NCI-H510A (cell line): ENCODE measurements around the gene UTS2B.
"Not testable (repeated sequence)": the region's sequence is repeated elsewhere in the genome, so short reads cannot be mapped to it uniquely, and the experiment has no call there.

Source experiments
- DNase-seq: peaks from one replicate; lab custom pipeline; 2025; lab: John Stamatoyannopoulos, UW

UTS2B gene

DNA sequence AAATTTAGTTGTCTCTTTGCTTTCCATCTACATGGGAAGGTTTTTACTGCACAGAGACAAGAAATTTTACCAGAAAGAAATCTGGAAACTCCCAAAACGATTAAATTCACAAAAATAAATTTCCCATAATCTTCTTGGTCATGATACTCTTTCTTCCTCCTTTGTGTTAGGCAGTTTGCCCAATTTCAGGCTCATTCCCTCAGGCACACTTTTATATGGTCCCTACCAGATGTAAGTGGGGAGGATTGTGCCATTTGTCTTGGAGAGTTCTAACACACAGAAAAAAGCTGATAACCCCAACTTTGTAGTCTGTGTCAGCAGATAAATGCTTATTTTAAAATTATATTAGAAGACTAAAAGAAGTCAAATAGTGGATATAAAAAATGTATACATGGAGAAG, 50.2 kb downstream of the UTS2B start:
- DNase-seq: no peak

DNA sequence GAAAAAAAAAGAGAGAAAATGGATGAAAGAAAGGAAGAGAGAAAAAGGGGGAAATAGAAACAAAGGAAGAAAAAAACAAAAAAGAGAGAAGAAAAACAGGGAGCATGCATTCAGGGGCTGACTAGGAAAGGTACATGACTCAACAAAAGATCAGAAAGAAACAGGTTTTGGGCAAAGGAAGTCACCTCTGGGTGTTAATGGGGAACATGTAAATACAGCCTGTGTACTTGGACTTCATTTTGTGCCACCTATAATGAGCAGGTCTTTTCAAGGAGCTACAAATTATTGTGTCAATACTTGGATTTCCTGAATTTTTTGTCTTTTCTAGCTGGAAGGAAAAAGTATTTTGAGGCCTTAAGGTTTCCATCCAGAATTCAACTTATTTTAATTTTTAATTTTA, 54.6 kb downstream of the UTS2B start:
- no peak for DNase-seq

DNA sequence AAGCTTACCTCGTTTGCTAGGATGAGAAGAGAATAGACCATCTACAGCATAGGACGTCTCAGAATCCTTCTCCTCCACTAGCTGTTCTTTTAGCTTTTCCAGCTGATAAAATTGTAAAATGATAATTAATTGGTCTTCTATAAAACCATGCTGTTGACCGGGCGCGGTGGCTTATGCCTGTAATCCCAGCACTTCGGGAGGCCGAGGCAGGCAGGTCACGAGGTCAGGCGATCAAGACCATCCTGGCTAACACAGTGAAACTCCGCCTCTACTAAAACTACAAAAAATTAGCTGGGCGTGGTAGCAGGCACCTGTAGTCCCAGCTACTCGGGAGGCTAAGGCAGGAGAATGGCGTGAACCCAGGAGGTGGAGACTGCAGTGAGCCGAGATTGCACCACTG, 55.1 kb downstream of the UTS2B start:
- not testable (repeated sequence) for DNase-seq

DNA sequence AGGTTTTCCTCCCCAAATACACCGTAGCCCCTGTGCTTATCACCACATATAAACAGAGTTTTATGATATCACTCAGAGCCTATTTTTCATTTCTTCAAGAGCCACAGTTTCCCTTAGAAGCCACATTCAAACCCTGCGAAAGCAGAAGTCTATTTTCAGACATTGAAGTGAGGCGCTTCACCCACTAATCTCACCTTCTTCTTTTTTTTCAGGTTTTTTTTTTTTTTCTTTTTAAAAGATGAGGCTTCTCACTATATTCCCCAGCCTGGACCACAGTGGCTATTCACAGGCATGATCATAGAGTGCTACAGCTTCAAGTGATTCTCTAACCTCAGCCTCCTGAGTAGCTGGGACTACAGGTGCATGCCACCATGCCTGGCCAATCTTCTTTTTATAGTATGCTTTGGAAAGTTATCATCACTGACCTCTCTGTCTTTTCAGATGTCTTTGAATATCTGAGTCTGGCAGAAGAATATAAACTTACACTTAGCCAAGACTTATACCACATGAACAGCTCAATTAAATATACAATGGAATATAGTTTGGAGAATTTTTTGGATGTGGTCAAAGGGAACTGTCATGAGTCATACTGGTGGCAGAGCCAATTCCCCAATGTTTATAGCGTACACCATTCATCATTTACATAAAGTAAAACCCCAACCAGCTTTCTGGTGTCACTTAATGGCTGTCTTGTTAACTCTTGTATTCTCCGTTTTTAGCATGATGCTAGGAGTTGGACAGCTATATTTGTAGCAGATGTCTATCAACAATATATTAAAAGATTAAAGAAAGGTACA, 60.8 kb downstream of the UTS2B start:
- DNase-seq: no peak

DNA sequence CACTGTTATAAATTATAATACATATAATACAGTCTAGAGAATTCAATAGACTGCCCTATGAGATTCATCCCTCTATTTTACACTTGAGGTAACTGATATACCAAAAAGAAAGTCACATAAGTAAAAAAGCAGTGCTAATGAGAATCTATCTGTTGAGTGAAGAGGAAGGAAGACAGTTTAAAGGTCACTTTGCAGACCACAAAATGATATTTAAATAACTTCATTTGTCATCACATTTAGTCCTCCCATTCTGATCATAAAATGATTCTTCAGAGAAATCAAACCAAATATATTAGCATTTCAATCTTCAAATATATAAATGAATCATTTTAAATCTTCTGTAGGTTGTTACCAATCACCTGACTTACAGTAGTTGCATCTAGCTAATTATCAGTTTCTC, 61.6 kb downstream of the UTS2B start:
- DNase-seq: no peak

DNA sequence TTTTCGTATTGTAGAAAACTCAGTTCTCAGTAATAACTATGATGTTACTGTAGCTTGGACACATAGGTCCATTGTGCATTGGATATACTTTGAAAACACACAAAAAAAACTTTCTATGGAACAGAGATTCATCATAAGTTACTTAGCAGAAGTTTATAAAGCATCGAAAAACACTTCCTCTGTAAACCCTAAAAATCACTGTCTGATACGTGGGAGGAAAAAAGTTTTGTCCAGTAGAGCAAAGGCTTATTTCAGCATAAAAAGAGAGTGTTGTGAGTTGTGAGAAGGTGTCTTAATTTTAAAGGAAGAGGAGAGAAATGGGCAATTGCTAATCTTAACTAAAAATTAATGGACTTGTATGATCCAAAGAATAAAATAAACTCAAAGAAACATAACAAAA, 66.5 kb downstream of the UTS2B start:
- no peak for DNase-seq

DNA sequence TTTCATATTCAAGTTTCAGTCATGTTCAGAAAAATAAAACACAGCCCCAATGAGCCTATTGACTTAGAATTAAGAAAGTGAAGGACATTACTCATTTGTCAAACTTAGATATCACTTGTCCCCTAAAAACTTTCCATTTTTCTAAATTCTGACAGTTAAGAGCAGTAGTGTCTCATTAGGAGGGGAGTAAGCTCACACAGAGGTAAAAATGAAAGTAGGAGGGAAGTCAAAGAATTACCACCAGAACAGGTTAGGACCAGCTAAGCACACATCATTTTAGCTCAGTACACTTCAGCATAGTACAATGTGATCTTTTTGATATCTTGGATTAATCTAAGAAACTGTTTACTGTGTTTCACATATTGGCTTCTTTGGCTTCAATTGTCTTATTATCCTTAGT, 67.0 kb downstream of the UTS2B start:
- no peak for DNase-seq

DNA sequence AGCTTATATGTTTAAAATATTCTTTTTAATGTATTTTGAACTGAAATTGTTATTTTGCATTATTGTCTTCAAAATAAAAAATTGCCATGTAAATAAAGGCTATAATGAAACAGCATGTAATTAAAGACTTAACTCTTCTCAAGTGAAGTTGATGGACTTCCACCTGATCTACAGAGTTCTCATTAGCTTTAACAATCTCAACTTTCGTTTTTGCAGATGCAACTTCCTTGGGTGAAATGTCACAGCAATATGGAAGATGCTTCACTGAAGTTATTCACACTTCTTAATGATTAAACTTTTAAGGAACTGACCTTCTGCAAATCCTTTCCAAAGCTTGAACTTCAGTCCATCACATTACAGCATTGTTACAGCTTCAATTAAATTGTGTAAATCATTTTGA, 67.7 kb downstream of the UTS2B start:
- no peak for DNase-seq

DNA sequence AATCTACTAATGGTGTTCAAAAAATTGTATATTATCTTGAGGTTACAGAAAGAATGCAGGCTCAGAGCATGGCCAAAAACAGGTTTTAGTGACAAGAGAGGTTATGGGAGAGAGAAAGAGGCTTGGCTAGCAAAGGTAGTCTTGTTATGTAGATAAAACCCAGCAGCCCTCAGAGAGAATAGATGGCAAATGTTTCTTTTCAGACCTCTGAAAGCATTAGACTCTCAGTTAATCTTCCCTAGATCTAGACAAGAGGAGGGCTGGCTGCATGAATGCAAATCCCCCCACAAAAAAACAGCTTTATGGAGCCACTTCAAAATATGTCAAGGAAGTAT, 69.1 kb downstream of the UTS2B start:
- no peak for DNase-seq

DNA sequence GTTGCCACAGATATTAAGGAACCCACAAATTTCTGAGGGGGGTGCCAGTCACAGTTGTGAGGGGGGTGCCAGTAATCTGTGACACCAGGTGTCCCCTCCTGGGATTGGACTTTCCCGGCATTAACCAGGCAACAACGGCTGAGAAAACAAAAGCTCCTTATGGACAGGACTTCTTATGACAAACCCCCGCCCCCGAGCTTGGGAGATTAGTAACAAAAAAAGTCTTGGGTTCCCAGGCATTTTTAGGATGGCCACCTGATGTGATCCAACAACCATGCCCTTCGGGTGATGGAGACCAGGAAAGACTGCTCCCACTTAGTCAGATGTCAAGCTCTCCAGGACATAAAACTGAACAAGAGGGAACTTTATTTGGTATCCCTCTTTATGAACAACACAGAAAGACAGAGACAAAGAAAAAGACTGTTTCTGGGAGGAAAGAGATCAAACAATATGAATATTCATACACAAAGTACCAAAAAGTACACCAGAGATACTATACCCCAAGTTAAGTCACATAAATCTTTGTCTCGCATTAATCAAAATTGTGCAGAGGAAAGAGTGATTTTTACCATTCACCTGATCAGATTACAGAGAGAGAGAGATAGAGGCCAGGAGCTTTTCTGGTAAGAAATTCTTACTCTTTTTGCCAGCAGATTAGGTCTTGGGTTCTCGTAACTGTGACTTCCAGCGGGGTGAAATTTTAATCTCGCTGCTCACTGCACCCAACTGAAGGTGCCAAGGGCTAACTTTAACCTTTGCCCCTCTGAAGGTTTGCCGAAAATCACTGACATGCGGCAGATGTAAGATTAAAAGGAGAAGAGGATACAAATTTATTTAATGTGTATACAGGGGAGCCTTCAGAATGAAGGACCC, 69.7 kb downstream of the UTS2B start:
- no peak for DNase-seq

DNA sequence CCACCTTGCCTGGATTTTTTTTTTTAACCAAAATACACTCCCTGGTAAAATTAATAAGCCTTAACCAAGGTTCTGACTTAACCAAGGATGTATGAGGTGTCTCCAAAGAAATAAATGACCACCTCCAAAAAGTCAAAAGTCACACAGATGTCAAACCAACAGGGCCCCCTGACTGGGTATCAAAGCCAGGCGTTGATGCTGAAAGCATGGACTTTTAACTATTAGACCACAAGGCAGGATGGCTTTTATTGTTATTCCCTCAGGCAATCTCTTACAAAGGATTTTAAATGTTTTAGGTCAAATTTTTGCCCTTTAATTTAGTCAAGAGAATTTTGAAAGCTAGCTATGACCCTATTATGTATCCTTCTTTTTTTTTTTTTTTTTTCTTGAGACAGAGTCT, 70.8 kb downstream of the UTS2B start:
- no peak for DNase-seq

DNA sequence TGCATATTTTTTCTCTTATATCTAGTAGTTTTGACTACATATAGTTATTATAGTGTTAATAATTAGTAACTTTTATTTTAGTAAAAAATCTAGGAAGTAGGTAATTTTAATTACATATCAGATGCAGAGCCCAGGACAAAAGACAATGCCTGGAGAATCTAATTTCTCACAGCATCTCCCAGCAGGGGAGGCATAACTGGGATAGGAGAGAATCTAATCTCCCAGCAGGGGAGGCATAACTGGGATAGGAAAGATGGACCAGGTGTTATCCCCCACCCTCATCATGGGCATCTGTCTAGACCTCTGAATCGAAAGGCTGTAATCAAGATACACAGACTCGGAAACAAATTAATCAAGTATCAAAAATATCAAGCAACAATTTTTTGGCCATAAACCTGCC, 73.0 kb downstream of the UTS2B start:
- no peak for DNase-seq

DNA sequence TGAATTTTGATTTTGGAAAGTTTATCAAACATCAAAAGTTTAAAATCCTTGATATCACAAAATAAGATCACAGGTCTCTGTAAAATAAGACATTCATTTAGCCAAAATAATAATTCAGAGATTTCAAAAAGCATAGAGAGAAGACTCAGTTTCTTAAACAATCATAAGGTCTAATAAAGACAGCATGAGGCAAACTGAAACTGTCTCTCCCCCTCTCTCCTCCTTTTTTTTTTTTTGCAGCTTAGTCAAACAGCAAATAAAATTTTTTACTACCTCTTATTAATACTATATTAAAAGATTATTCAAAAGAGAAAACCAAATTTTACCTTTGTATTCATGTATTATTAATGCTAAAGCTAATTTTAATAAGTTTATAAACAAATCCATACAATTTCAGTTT, 73.9 kb downstream of the UTS2B start:
- no peak for DNase-seq

DNA sequence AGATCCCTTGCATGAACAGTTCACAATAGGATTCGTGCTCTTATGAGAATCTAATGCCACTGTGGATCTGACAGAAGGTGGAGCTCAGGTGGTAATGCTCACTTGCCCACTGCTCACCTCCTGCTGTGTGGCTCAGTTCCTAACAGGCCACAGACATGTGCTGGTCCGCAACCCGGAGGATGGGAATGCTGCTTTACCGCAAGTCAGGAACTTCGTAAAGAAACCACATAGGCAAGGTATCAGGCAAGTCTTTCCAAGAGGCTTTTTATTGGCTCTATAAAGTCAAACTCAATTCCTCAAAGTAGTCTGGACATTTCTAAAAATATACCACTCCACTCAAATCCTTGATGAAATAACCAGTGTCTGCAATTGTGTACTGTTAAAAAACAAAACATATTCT, 75.2 kb downstream of the UTS2B start:
- no peak for DNase-seq

DNA sequence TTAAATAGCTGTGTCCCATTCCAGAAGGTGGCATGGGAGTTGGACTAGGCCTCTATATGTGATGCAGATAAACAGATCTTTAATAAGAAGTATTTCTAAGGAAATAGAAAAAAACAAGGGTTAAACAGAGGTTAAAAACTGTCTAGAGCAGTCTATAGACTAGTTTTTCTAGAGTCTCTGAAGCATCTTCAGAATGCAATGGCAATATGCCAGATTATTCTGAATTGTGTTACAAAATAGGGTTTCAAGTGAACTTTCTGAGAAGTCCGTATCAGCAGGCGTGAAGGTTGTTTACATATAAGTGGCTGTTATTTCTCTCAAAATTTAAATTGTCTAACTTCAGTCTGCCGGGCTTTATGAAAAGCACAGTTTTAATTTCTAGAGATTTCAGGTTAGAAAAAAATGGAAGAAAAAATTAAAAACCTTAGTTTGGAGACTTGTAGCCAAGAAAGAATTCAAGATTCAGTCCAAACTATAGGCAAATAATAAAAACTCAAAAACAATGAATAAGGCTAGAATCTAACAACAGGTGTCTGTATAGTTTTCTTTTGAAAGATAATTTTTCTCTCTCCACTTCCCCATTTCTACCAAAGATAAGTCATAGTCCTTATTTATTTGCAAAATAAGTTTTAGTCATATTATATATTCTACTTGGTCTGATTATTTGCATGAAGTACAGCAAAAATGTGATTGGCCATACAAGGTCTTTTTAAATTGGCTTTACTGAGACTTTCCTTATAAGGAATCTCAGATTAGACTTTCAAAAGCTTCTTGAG, 76.0 kb downstream of the UTS2B start:
- no peak for DNase-seq

DNA sequence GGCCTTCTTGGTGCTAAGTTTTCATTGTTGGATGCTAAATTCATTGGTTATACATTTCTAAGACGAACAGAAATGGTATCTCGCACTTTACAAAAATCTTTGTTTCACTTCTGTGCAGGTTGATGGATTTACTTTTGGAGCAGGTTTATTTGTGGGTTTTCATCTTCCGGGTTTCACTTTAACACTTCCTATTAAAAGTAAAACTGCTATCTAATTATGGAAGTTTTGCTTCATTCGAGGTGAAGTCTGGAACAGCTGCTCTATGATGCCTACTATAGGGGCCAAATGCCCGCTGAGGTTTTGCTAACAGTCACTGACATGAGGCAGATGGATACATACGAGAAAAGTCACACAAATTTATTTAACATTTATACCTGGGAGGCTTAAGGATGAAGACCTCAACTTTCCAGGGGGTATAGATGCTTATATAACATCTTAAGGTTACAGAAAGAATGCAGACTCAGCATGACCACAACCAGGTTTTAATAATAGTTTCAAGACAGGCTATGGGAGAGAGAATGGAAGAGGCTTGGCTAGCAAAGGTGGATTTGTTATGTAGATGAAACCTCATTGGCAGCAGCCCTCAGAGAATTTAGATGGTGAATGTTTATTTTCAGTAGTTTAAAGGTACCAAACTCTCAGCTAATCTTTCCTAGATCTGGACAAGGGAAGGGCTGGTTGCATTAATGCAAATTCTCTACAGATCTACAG, 77.1 kb downstream of the UTS2B start:
- DNase-seq: no peak

DNA sequence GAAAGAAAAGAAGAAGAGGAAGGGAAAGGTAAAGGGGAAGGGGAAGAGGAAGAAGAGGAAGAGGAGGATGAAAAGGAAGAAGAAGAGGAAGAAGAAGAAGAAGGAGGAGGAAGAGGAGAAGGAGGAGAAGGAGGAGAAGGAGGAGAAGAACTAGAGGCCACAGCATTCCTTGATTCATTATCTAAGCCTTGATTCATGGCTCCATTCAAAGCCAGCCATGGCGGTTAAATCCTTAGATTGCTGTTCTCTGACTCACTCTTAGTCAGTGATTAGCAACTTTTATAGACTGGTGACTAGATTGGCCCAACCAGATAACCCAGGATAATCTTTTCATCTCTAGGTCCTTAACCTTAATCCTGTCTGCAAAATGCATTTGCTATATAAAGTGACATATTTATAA, 83.7 kb downstream of the UTS2B start:
- no peak for DNase-seq

DNA sequence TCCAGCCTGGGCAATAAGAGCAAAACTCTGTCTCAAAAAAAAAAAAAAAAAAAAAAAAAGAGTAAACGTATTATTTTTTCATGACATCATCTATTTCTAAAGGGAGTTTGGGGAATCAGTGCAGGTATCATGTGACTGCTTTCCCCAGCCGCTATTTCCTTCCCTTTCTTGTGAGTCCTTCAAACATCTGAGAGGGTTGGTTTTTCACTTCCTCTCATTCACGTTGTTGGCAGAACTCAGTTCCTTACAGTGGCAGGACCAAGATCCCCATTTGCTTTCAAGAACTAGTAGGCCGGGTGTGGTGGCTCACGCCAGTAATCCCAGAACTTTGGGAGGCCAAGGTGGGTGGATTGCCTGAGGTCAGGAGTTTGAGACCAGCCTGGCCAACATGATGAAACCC, 84.3 kb downstream of the UTS2B start:
- DNase-seq: not testable (repeated sequence)

DNA sequence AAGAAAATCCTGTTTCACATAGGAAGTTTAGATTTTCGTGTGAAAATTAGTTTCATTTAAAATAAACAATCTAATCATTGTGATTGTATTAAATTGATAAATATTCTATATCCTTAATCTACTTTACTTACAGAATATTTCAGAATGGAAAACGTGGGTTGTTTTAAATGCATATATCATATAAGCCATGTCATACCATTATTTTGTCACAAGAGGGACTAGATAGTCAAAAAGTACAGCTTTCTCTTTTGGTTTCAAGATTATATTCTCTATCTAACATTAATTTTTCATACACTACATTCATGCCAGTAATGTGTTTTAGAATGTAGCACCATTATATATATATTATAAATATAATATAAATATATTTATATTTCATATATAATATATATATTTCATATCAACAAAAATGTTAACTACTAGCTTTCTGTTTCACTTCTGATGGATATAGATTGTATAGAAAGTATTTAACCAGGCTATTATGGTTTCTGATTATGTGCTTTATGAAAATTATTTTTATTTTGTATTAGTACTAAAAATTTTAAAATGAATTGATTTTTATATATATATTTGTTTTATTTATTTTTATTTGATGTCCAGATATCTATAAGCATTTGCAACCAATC, 86.0 kb downstream of the UTS2B start:
- no peak for DNase-seq

DNA sequence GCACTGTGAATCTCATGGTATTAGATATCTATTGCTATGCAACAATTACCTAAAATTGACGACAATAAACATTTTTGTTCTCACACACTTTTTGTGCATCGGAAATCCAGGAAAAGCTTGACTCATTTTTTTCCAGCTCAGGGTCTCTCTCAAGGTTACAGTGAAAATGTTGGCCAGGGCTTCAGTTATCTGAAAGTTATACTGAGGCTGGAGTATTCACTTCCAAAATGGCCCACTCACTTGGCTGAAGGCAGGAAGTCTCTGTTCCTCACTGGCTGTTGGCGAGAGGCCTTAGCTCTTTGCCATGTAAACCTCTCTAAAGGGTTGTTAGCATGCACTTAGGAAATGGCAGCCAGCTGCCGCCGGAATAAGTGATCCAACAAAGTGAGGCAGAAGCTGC, 89.8 kb downstream of the UTS2B start:
- no peak for DNase-seq

DNA sequence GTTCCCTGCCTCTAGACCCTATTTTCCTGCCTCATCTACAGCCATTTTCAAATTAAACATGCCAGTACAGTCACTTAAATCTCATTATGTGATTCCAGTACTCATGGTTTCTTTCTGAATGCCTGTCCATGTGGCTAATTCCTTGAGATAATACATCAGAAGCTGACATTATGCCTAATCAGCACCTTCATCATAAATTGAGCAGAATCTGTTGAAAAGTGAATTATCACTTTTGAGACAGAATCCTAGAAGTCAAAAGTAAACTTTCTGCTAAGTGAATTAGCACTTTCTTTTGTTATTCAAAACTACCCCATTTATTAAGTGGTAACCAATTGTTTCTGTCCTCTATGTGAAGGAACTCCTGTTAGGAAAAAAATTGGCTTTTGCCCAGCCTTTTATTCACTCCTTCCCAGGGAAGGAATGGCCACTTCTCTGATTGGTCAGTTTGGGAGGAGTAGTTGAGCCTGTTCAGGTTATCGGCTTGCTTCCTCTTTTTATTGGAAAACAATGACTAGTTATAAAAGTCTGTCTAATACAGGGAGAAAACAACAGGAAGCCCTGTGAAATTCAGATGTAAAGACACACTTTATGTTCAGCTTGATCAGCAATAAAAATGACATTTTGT, 90.8 kb downstream of the UTS2B start:
- no peak for DNase-seq
